Rectal smooth muscle tissue (tissue), 1 donor: ENCODE measurements around the gene PPARG.
"Not testable (repeated sequence)": the region's sequence is repeated elsewhere in the genome, so short reads cannot be mapped to it uniquely, and the experiment has no call there.

Experiments used
- H3K27ac ChIP-seq: one replicate; pipeline ENCODE4 v1.7.0; 2013; ENCODE audit warnings: low read depth, low read length, inconsistent platforms
- H3K27me3 ChIP-seq: one replicate; pipeline ENCODE4 v1.7.0; 2013; ENCODE audit warnings: low read length; ENCODE audit not compliant: control insufficient read depth, insufficient read depth
- H3K36me3 ChIP-seq: one replicate; pipeline ENCODE4 v1.7.0; 2013; ENCODE audit warnings: low read length; ENCODE audit not compliant: control insufficient read depth, insufficient read depth
- H3K4me1 ChIP-seq: one replicate; pipeline ENCODE4 v1.7.0; 2013; ENCODE audit warnings: low read length; ENCODE audit not compliant: control insufficient read depth, insufficient read depth
- H3K4me3 ChIP-seq: one replicate; pipeline ENCODE4 v1.7.0; 2013; ENCODE audit warnings: low read length
- H3K9ac ChIP-seq: one replicate; pipeline ENCODE4 v1.7.0; 2013; ENCODE audit warnings: low read length

The PPARG gene

DNA sequence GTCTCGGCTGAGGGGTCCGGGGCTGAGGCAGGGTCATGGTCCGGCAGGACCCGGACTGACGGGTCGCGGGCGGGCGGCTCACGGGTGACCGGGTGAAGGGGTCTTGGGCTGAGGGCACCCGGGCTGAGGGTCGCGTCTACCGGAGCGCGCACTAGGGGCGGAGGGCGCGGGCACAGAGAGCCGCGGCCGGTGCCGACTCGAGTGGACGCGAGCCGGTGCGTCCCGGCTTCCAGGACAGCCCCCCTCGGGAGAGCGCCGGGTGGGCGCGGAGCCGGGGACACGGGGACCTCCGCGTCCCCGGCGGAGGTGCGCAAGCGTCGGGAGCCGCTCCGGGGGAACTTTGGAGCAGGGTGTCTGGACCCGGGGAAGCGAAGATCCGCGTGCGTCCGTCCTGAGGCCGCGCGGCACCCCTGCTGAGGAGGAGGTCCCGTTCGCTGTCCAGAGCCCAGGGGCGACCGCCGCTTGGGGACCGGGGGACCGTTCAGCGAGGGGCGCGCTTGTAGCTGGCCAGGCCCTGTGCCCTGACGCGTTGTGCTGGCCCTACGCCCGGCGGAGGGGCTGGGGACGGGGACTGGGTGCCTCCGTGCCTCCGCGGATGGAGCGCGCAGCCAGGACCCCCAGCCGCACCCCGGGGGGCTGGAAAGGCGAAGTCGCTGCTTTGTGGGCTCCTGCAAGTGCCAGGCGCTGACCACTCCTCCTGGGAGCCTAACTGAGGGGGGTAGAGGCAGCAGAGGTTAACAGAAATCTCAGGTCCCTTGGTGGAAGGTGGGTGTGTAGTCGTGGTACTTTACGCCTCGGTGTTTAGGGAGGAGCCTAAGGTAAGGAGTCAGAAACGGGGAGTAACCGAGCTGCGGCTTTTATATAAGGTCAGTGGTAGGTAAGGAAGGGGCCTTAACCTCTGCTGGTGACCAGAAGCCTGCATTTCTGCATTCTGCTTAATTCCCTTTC, at the start of gene PPARG:
PPARG (plus strand) TSS at position 889 of the 948 bp plus-strand sequence. CDS start 90,642 bp downstream, outside the sequence.
- no peaks in the 10 kb centered on the region for H3K36me3 ChIP-seq
- peak within 1 kb of the TSS; percentile 63 for H3K27ac ChIP-seq
- H3K4me3 ChIP-seq = peak within 1 kb of the TSS; percentile 54
- H3K27me3 ChIP-seq = peaks cover 4% of the 10 kb centered on the region
- H3K4me1 ChIP-seq = no peaks in the 10 kb centered on the region
- peak within 1 kb of the TSS; percentile 13 for H3K9ac ChIP-seq

DNA sequence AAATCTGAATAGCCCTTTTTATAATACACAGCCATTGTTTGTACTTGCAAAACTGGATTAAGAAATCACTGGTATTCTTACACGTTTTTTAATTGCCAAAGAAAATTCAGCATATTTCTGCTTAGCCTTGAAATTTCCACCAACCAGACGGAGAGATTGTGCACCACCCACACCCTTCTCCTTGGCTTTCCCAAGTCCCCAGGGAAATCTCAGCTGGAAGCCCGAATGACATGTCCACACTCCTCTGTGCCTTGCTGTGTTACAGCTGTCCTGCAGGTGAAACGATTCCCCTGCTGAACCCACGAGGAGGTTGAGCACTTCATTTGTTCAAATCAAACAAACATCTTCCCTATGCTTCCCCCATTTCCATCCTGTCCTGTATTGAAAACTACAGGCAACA, 49.6 kb upstream of the PPARG start:
- no peak overlapping the region for H3K4me3 ChIP-seq
- H3K27me3 ChIP-seq = no peaks in the 10 kb centered on the region
- H3K4me1 ChIP-seq = no peaks in the 10 kb centered on the region
- no peak overlapping the region for H3K9ac ChIP-seq
- H3K27ac ChIP-seq = no peak overlapping the region
- no peaks in the 10 kb centered on the region for H3K36me3 ChIP-seq

DNA sequence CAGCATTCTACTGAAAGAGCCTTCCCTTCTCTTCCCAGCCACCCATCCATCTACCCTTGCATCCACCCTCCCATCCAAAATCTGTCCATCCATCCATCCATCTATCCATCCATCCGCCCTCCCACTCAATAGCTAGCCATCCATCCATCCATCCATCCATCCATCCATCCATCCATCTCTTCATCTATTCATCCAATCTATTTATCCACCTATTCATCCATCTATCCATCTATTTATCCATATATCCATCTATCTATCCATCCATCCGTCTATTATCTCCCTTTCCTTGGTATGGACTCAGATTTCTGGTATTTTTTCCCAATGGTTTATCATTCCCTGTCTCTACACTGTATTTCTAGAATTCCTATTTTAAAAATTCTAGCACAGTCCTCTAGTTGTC, 46.1 kb upstream of the PPARG start:
- H3K4me3 ChIP-seq = no peak overlapping the region
- no peaks in the 10 kb centered on the region for H3K36me3 ChIP-seq
- H3K4me1 ChIP-seq = no peaks in the 10 kb centered on the region
- no peak overlapping the region for H3K9ac ChIP-seq
- no peaks in the 10 kb centered on the region for H3K27me3 ChIP-seq
- no peak overlapping the region for H3K27ac ChIP-seq

DNA sequence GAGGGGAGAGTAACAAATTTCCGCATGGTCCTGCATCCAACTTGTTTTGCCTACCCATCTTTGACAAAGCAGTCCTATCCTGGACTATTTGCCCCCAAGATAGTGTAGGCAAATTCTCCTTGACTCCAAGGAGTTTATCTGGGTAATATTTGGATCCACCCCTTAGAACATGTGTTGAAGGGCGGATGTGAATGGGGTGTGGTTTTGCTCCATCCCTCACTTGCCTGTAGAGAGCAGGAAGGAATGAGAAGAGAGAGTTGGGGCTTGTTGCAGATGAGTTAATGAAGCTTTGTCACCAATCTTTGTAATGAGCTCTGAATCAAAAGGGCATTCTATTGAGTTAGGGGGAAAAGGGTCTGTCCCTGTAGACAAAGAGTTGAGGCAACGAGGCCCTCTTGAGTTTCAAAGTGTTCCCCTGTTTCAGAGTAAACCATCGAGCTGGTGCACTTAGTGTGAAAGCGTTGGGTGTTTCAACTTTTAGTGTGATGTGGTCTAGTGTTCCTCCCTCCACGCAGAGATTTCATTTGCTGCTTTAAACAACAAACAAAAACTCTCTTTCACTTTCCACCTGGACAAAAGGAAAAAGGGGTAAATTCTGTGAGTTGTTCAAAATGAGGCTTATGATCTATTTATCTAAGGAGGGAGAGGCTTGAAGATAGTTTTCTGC, 42.2 kb upstream of the PPARG start:
- Histone ChIP-seq H3K27ac (no peak overlapping the region), H3K27me3 (no peaks in the 10 kb centered on the region), H3K36me3 (no peaks in the 10 kb centered on the region), H3K4me3 (no peak overlapping the region), H3K9ac (no peak overlapping the region), H3K4me1 (no peaks in the 10 kb centered on the region)

DNA sequence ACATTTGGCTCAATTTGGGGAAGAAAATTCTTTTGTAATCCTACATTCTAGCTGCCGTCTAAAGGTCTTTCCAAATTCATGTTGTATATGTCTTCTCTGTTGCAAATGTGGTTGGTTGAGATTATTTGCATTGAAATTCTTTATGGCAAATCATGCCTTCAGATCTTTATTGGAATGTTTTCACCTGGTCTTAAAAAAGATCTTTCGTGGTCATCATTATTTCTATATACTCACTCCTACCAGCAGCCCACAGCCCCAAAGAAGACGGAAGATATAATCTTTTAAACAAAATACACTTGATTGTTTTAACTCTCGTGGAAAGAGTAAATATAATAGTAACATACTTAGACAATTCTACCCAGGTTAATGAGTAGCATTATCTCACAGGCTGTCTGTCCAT, 41.5 kb upstream of the PPARG start:
- no peak overlapping the region for H3K4me3 ChIP-seq
- no peaks in the 10 kb centered on the region for H3K36me3 ChIP-seq
- H3K27ac ChIP-seq = no peak overlapping the region
- H3K27me3 ChIP-seq = no peaks in the 10 kb centered on the region
- no peak overlapping the region for H3K9ac ChIP-seq
- no peaks in the 10 kb centered on the region for H3K4me1 ChIP-seq

DNA sequence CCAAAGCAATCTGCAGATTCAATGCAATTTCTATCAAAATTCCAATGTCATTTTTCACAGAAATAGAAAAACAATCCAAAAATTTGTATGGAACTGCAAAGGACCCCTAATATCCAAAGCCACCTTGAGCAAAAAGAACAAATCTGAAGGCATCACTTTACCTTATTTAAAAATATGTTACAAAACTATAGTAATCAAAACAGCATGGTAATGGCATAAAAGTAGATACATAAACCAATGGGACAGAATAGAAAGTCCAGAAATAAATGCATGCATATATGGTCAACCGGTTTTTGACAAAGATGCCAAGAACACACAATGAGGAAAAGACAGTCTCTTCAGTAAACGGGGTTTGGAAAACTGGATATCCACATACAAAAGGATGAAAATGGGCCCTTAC, 39.4 kb upstream of the PPARG start:
- Histone ChIP-seq H3K36me3 (no peaks in the 10 kb centered on the region), H3K9ac (no peak overlapping the region), H3K4me1 (no peaks in the 10 kb centered on the region), H3K4me3 (no peak overlapping the region), H3K27me3 (no peaks in the 10 kb centered on the region), H3K27ac (no peak overlapping the region)

DNA sequence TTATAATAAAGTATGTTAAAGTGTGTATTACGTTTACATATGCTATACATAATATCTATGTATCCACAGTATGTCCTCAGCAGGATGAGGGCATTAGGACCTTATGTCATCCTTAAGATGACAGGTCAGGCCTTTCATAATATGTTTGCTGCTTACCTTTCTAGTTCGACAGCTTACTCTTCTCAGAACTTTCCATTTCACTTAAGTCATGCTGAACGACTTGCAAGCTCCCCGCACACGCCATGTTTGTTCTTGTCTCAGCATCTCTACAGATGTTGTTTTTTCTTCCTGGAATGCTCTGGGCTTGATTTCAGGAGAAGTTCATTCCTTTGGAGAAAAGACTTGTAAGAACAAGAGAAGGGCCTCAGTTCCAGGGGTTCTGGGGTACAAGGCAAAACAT, 36.0 kb upstream of the PPARG start:
- H3K36me3 ChIP-seq = no peaks in the 10 kb centered on the region
- H3K27ac ChIP-seq = no peak overlapping the region
- H3K4me1 ChIP-seq = no peaks in the 10 kb centered on the region
- H3K9ac ChIP-seq = no peak overlapping the region
- H3K27me3 ChIP-seq = no peaks in the 10 kb centered on the region
- H3K4me3 ChIP-seq = no peak overlapping the region

DNA sequence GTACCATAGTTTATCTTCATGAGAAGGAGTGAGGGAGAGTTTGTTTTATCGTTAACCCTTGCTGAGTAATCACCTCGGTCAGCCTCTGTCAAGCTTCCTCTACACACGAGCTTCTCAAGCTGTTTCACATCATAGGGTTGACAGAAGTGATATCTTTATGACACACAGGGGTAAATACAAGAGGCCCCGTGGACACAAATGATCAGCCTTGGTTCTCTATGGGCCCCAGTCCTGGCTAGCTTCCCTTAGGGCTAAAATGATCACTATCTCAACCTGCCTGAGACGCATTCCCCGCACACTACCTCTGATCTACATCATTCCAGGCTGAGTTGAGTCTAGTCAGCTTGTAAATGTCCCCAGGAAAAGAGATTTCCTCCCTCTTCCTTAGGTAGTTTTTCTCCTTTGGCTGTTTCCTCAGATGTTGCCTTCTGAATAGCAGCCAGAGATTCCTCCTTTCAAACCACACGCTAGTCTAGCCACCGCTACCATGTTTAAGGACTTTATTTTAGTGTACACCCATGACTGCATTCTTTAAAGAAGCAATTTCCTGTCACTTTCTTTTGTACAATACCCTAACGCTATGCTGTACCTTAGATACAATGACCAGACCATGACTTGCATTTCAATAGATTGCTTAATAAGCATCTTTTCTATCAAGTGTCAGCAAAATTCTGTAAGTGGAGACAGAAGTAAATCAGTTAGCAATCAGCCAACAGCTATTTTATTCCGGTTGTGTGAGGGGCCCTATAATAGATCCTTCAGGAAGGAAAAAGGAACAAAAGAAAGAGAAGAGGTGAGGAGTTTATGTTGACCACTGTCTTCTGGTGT, 35.1 kb upstream of the PPARG start:
- H3K4me1 ChIP-seq = no peaks in the 10 kb centered on the region
- no peaks in the 10 kb centered on the region for H3K27me3 ChIP-seq
- no peak overlapping the region for H3K4me3 ChIP-seq
- no peak overlapping the region for H3K27ac ChIP-seq
- H3K36me3 ChIP-seq = no peaks in the 10 kb centered on the region
- H3K9ac ChIP-seq = no peak overlapping the region

DNA sequence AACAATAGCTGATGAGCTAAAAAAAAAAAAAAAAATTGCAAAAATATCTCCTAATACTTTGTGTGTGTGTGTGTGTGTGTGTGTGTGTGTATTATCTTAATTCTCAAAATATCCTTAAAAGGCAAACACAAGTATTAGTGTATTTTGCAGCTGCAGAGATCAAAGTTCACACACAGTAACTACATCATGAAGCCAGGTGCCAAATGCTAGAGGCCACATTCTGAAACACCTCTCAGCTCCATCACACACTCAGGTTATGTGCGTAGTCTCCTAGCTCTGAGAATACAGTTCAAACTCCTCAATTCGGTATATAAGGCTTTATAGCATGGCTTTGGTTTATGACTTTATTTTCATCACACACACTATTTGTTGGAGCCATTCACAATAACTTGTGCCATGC, 33.5 kb upstream of the PPARG start:
- H3K4me1 ChIP-seq = no peaks in the 10 kb centered on the region
- no peak overlapping the region for H3K4me3 ChIP-seq
- no peaks in the 10 kb centered on the region for H3K36me3 ChIP-seq
- no peak overlapping the region for H3K27ac ChIP-seq
- no peak overlapping the region for H3K9ac ChIP-seq
- H3K27me3 ChIP-seq = no peaks in the 10 kb centered on the region

DNA sequence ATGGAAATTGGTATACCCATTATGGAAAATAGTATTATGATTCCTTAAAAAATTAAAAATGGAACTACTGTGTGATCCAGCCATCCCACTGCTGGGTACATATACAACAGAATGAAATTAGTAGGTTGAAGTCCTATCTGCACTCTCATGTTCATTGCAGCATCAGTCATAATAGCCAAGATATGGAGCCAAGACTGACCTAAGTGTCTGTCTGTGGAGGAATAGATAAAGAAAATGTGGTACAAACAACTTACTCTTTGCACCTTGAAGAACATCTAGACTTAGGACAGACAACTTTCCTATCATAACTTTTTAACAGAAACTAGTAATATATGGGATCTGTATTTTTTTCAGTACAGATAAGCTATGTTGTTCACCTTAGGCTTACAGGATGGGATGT, 30.0 kb upstream of the PPARG start:
- no peaks in the 10 kb centered on the region for H3K4me1 ChIP-seq
- no peak overlapping the region for H3K4me3 ChIP-seq
- H3K9ac ChIP-seq = no peak overlapping the region
- H3K27me3 ChIP-seq = no peaks in the 10 kb centered on the region
- no peaks in the 10 kb centered on the region for H3K36me3 ChIP-seq
- H3K27ac ChIP-seq = no peak overlapping the region

DNA sequence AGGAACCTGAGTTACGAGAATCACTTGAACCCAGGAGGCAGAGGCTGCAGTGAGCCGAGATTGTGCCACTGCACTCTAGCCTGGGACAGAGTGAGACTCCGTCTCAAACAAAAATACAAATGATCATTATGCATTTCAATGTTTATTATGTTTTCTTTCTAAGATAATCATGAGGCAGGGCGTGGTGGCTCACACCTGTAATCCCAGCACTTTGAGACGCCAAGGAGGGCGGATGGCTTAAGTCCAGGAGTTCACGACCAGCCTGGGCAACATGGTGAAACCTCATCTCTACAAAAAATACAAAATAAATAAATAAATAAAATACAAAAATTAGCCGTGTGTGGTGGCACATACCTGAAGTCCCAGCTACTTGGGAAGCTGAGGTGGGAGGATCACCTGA, 26.7 kb upstream of the PPARG start:
- not testable (repeated sequence) for H3K4me1 ChIP-seq, H3K27me3 ChIP-seq, H3K36me3 ChIP-seq, H3K9ac ChIP-seq, H3K4me3 ChIP-seq, H3K27ac ChIP-seq

DNA sequence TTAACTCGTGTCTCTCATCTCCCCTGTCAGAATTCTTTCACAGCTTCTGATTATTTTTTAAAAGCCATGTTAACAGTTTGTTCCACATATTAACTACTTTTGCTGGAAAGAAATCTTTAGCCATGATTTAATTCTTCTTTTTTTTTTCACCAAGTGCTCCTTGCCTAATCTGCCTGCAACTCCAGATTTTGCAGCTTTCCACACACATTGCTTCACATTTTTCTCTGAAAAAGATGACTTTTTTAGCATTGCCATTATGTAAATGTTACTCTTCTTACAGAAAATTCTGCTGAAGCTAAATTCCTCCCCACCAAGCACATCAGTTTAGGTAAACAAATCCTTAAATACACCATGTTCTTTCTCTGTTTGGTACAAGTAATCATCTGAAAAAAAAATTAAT, 23.4 kb upstream of the PPARG start:
- Histone ChIP-seq H3K4me3 (no peak overlapping the region), H3K27me3 (no peaks in the 10 kb centered on the region), H3K36me3 (no peaks in the 10 kb centered on the region), H3K4me1 (no peaks in the 10 kb centered on the region), H3K27ac (no peak overlapping the region), H3K9ac (no peak overlapping the region)
